ENCODE measurements around the gene SLC17A2. TPM values are rescaled to one million over a fixed set of nuclear protein-coding genes. Genes with fewer than 3 reads are reported as not detected.

Gene SLC17A2
- total RNA-seq, 1 donor from 2014 or later: not detected

DNA sequence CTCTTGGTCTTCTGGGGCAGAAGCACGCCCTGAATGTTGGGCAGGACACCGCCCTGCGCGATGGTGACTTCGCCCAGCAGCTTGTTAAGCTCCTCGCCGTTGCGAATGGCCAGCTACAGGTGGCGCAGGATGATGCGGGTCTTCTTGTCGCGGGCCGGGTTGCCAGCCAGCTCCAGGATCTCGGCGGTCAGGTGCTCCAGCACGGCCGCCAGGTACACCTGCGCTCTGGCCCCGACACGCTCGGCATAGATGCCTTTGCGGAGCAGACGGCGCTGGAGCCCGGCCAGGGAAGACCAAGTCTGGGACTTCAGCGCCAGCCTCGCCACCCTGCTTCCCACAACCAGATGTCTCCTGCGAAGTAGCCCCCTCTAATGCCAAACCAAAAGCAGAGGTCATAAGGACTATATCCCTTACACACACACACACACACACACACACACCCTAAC is 48.4 kb downstream of the SLC17A2 start:
- no peak for DNase-seq

DNA sequence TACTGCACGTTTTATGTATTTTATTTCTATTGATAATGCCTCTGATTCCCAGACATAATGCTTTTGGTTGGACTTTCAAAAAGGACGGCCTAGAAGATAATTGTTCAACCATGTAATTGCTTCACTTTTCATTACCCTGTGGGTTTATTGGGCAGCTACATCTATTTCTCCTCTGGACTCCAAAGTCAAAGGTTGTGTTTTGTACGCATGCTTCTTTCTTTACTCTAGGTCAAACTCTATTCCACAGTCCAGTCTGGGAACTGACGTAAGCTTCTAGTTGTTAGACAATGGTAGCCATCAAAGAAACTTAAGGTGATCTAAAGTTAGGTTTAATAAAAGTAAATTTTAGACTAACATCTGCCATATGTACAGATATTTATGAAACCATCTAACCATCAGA is 49.9 kb downstream of the SLC17A2 start:
- DNase-seq: no peak

DNA sequence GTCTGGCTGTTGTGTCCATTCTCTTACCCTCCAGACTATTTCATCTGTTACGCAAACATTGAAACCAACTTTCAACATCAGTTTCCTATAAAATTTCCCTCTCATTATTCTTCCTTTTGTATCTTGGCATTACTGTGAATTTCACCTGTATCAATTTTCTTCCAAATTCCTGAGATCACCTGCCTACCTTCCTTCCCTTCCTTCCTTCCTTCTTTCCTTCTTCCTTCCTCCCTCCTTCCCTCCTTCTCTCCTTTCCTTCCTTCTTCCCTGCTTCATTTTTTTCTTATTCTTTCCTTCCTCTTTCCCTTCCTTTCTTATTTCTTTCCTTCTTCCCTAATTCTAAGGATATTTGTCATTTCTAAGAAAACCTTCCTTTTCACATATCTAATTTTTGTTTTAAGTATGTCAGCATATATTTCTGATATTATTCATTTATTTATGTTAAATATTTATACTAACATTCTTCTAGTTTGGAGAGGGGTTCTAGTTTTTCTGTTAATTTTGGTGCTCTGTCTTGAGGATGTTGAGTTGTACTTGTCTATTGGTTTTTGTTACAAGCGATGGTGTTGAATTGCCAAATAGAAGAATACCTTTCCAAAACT is 51.7 kb downstream of the SLC17A2 start:
- no peak for DNase-seq

DNA sequence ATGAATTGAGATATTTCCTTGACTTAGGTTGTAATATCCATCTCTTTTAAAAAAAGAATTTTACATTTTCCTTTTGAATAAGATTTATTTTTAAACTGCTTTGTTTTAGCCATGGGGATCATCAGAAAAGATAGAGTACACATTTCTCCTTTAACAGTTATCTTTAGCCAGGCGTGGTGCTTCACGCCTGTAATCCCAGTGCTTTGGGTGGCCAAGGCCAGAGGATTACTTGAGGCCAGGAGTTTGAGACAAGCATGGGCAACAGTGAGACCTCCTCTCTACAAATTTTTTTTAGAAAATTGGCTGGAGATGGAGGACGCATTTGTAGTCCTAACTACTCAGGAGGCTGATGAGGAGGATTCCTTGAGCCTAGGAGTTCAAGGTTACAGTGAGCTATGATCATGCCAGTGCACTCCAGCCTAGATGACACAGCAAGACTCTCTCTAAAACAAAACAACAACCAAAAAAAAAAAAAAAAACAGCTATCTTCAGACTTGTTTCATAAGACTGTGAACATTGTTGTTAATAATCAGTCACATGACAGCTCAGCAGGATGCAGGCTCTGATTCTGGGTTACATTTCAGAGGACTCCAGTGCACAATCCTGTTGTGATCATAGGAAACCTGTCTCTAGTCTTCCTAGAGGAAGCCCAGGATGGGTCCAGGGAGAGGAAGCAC is 54.4 kb downstream of the SLC17A2 start:
- no peak for DNase-seq

DNA sequence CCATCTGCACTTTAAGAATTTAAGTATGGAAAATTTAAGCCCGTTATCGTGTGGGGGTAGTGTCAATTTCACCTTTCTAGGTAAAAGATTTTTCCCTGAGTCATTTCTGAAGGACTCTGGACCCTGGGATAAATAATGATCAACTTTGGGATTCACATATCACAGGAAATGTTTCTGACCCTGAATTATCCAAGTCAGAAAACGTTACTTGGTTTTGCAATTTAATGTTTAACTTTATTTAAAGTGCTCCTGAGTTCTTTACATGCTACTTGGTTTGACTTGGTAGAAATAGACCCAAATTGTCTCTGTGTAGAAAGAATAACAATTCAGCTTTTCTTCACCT is 55.0 kb downstream of the SLC17A2 start:
- DNase-seq: no peak

DNA sequence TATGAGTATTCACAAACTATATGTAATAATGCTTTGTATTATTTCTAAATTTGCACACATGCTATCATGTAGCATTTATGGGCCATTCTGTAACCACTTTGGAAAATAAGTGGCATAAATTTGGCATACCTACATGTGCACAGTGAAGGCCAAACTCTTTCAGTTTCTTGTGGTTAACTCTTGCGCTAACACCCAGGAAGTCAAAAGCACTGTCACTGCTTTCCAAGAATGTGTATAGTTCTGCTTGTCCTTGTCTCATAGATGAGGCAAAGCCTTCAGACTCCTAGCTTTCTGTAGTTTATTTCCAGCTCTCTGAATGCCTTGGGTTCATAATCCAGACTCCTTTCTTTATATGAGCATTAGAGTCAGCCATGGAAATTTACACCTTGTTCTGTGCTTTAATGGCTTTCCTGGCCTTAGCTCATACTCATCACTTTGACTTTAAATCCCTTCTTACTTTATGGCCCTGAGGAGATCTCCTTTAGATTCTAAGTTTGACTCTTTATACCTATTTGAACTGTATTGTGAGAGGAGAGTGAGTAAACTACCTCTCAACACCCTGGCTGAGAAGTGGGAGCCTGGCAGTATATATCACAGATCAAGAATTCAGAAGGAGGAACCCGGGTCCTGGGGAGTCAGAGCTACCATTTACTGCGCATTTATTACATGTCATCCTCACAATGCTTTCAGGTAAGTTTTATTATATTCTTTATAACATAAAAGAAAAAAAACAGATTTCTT is 55.5 kb downstream of the SLC17A2 start:
- no peak for DNase-seq

DNA sequence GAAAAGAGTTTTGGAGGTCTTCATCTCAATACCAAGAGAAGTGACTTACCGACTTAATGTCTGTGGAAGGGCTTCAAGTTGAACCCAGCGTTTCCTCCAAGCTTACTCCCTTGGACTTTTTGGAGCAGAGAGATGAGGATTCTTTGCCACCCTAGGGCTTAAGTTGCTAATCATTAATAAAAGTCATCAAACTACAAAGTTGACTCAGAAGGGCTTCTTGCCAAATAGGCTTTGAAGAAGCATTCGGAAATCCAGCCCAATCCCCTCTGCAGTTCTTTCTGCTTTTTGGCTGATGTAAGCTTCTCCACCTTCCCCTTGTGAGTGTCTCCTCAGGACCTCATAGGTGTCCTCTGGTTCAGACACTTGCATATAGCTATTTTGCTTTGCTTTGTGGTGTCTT is 56.4 kb downstream of the SLC17A2 start, which contains the start of gene SLC17A3:
Gene SLC17A3 (minus strand): TSS at position 126 of the 400 bp plus-strand sequence. CDS start 5,856 bp downstream, outside the sequence.
- DNase-seq: no peak

DNA sequence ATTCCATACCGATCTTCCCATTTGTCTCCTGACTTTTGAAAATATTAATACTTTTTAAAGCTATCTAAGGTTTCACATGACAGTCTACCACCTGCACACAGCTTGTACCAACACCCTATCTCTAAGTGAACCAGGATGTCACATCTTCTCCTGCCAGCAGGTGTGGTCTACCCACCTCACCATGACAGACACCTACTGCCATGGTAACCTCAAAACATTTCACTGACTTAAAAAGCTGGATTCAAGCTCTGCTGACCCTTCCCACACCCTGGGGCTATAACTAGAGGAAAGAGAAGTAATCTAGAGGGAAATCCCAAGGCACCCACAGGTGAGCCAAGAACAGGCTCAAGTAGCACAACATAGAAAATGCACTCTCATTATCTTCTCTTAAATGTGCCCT is 57.7 kb downstream of the SLC17A2 start:
- no peak for DNase-seq

DNA sequence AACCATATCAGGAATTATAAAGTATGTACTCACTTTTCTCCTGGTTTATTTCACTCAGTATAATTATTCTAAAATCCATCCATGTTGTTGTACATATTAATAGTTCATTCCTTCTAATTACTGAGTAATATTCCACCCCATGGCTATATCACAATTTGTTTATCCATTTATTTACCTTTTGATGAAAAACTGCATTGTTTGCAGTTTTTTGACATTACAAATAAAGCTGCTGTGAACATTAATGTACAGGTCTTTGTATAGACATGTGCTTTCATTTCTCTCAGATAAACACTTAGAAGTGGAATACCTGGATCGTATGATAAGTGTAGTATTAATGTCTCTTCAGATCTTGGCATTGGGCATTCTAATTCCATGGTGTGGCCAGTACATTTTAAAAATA is 60.7 kb downstream of the SLC17A2 start:
- DNase-seq: no peak

DNA sequence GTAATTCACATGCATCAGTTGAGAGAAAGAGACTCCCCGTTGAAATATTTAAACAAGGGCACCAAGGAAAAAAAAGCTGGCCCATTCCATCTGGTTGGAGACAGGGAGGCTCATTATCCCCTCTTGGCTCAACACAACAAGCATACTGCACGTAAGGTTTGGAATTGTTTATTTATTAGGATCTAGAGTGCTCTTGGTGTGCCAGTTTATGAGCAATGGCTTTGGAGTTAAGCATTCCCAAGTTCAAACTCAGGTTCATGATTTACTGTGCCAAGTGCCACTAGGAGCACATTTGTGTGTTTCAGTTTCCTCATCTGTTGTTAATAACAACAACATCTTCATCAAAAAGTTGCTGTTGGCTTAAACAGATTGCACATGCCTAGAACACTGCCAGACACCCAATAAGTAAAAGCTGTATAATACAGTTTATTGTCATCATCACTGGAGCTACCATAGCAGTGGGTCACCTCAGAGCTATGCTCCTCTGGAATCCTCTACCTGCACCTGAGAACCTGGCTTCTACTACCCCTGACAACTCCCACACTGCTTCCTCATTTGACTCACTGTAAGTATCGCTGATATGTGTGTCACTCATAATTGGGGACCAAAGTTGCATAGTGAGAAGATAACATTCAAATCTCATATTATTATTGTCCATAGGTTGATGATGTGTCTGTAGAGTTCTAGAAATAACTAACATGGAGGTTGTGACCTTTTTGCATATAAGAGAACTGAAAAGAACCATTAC is 61.9 kb downstream of the SLC17A2 start:
- no peak for DNase-seq

DNA sequence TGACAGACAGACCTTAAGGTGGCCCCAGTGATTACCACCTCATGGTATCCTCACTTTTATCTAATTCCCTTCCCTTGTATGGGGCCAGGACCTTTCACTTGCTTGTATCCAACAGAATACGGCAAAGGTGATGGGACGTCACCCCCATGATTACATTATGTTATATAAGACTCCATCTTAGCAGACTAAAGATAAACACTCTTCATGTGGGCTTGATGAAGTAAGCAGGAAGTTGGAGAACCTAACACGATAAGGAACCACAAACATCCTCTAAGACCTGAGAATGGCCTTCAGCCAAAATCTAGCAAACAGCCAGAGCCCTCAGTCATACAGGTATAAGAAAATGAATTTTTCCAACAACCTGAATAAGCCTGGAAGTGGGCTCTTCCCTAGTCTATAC is 64.5 kb downstream of the SLC17A2 start:
- no peak for DNase-seq

DNA sequence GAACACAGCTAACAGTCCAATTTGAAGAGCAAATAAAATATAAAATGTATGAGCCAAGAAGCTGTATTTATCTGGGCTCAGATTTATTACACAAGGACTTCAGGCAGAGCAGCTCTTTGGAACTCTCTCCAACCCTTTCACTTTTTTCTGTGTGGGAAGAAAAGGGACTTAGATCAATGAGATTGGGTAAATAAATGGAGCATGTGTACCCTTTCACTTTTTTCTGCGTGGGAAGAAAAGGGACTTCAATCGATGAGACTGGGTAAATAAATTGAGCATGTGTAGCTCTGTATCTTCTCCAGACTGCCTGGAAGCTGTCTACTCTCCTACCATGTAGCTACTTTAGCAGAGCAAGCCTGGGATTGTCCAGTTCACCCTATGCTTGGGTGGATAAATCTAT is 67.1 kb downstream of the SLC17A2 start:
- no peak for DNase-seq

Other genes starting within 250 kb of the SLC17A2 start
- not detected for gene SLC17A4, start 175.9 kb downstream of the SLC17A2 start, total RNA-seq
- not detected for gene SLC17A1, start 98.6 kb downstream of the SLC17A2 start, total RNA-seq
- gene SLC17A3, start 56.4 kb downstream of the SLC17A2 start, total RNA-seq: not detected
- gene TRIM38, start 32.1 kb upstream of the SLC17A2 start, total RNA-seq: 8.7 TPM
- 4.6 TPM for gene HFE, start 156.7 kb upstream of the SLC17A2 start, total RNA-seq